CD4-positive, alpha-beta T cell treated with Interleukin-6 at 100 ng/mL for 8 hours (primary cell): ENCODE results near the gene SAMD14.
A peak's percentile ranks its signal among the peaks of the same experiment; 100 is the strongest.

Experiments used
- DNase-seq: peaks from one replicate; pipeline ENCODE4 v3.0.0-alpha.2; 2020; ENCODE audit warnings: mixed read lengths, low spot score

SAMD14 gene

DNA sequence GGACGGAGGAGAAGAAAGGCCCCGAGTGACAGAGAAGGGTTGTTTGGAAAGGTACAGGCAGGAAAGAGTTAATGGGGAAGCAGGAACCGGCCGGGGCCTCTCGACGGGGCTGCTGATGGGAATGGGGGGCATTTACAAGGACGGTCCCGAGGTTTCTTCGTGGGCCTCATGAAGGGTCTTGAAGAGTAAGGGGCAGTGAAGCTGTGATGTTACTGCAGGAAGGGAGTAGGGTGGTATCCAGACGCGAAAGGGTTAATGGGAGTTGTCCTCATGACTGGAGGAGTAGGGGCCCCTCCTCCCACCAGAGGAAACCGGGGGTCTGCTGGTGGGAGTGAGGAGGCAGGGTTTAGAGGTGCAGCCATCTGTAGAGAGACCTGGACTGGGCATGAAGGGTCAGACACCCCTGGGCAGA, 34.3 kb downstream of the SAMD14 start:
- no peak for DNase-seq

DNA sequence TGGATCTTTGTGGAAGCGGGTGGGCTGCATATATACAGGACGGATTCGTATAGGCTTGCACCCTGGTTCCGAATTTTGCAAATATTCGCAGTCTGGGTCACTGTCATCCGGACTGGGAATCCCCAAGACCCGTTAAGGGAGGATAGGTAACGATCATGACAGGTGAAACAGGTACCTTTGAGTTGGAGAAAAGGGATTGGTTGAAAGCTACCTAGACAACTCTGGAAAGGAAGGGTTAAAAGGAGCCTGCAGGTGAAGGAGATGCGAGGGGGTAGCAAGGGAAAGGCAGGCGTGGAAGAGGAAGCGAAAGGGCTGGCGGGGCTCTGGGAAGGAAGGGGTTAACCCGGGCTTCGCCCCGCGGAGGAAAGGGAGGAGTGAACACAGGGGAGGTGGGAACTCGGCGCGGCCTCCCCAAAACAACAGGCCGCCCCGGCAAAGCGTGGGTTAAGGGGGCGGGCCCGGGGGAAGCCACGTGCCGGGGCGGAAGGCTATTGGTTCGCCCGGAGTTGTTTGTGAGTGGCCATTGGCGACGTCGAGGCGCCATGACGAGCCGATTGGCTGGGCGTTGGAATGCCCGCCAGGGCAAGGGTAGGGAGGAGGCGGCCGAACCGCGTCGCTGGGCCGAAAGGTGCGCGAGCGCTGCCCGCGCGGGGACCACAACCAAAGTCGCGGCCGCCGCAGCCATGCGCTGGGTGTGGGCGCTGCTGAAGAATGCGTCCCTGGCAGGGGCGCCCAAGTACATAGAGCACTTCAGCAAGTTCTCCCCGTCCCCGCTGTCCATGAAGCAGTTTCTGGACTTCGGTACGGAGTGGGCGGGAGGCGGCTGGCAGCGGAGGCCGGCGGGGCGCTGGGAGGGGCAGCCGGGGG, 35.0 kb downstream of the SAMD14 start, which contains the start of gene PDK2:
Gene PDK2, plus strand, starts transcription at position 599 of the 867 bp plus-strand sequence. Its CDS starts 85 bp downstream, at position 684.
- DNase-seq: peak; percentile 97

DNA sequence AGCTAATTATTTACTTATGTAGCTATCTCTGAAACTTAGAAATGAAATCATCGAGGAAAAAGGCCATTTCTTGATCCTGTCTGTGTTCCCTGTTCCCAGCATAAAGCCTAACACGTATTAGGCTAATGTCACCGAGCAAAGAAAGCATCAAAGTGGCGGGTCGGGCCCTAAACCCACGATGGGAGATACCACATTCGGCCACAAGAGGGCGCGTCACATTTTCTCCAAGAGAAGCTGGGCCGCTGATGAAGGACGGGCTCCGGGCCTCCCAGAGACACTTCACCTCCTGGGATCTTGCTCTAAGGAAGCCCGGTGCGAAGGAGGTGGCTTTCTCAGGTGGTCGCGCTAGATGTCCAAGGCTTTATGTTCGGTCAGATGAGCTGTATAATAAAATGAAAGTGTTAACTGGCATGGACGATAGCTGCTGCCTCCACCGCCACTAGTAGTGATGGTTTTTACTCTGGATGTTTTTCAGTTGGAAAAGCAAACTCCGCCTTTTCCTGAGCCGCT, 35.7 kb downstream of the SAMD14 start:
- DNase-seq: peak; percentile 85

DNA sequence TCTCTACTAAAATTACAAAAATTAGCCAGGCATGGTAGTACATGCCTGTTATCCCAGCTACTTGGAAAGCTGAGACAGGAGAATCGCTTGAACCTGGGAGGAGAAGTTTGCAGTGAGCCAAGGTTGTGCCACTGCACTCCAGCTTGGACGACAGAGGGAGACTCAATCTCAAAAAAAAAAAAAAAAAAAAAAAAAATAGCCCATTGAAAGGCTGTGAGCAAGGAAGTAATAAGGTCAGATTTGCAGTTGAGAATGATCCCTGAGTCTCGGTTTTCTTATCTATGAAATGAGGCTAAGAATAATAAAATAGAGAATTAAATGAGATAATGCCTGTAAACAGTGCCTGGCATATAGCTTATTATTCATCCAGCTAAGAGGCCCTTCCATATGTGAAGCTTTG, 36.2 kb downstream of the SAMD14 start:
- DNase-seq: no peak

DNA sequence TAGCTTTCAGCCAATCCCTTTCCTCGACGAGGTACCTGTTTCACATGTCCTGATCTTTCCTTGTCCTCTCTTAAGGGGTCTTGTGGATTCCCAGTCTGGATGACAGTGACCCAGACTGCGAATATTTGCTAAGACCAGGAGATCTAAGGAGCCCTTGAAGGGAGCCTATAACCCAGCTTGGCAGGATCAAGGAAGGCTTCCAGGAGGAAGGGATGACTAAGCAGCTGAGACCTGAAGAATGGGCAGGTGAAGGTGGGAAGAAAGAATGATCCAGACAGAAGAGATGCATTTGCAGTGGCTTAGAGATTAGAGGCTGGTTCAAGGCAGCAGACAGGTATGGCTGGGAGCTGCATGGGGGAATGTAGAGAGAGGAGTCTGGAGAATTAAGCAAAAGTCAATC, 36.7 kb downstream of the SAMD14 start:
- no peak for DNase-seq

DNA sequence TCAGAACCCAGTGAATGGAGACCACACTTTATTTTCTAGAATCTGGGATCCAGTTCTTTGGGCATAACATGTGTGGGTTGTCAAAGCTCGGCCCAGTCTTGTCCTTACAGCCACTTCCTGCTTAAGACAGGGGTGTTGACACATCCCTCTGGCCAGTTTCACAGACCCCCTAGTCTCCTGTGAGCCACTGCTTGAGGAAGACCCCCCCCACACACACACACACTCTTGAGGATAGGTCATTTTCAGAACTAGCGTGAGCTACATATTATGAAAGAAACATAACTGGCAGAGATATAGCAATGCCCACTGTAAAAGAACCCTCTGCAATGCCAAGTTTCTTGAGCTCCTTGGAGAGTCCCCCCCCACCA, 38.1 kb downstream of the SAMD14 start:
- DNase-seq: no peak

DNA sequence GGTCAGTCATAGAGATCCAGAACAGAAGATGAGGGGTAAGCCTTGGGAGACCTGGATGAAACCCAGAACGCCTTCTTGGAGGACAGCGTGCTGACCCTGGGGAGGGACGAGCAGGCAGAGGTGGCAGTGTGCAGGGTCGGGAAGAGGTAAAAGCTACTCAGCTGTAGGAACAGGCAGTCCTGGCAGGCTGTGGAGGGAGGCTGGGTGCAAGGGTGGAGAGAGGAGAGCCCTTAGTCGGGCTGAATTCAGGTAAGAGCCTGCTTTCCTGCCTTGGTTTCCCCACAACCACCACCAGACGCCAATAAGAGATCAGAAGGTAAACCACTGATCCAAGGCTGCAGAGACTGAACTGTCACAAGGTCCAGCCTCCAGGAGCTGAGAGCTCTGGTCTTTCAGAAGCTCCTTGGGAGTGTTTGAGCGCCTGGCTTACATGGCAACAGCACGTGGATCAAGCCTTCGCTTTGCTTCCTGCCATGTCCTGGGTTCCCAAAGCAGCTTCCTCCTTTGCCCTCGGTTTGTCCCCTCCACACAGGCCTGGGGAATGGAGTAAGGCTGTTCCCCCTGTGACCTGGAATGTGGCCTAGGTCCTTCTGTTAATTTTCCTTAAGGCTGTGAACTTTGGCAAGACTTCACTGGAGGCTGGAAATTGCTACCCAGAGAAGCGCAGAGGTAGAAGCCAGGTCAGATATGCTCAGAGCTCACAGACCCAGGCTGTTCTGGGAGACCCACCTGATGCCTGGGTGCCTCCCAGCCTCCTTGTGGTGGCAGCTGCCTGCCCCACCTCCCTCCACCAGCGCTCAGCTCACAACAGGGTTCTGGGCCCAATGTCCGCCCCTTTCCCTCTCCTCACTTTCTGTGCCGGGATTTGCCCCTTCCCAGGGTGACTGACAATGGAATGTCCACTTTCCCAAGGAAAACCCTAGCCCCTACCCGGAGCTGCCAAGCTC, 38.7 kb downstream of the SAMD14 start:
- no peak for DNase-seq

DNA sequence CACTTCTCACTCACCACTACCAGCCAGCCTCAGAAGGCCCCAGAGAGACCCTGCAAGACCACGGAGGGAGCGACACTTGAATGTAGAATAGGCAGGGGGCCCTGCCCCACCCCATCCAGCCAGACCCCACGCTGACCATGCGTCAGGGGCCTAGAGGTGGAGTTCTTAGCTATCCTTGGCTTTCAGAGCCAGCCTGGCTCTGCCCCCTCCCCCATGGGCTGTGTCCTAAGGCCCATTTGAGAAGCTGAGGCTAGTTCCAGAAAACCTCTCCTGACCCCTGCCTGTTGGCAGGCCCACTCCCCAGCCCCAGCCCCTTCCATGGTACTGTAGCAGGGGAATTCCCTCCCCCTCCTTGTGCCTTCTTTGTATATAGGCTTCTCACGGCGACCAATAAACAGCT, 39.9 kb downstream of the SAMD14 start:
- no peak for DNase-seq

DNA sequence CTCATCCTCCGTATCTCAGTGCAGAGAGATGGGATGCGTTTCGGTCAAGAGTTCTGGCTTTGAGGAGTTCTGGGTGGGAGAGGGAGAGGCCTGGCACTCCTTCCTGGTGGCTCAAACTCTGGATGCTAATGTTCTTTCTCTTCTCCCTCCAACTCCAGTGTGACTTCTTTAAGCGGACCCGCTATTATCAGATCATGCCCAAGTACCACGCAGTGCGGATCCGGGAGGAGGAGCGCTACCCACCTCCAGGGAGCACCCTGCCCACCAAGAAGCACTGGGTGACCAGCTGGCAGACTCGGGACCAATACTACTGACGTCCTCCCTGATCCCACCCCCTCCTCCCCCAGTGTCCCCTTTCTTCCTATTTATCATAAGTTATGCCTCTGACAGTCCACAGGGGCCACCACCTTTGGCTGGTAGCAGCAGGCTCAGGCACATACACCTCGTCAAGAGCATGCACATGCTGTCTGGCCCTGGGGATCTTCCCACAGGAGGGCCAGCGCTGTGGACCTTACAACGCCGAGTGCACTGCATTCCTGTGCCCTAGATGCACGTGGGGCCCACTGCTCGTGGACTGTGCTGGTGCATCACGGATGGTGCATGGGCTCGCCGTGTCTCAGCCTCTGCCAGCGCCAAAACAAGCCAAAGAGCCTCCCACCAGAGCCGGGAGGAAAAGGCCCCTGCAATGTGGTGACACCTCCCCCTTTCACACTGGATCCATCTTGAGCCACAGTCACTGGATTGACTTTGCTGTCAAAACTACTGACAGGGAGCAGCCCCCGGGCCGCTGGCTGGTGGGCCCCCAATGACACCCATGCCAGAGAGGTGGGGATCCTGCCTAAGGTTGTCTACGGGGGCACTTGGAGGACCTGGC, 40.8 kb downstream of the SAMD14 start:
- DNase-seq: no peak

DNA sequence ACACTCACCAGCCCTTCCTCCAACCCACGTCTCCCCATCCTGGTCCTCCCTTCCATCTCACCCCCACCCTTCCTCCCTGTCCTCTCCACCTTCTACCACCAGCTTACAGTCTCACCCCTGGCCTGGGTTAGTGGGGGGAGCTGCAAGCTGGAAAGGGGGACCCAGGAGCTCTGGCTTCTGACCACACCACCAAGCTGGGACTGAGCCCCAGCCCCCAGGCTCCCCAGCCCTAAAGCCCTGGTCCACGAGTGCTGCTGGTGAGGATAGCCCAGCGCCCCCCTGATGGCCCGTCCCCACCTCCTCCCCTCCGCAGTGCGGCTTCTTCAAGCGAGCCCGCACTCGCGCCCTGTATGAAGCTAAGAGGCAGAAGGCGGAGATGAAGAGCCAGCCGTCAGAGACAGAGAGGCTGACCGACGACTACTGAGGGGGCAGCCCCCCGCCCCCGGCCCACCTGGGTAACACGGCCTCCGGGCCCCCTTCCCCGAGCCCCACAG, 42.0 kb downstream of the SAMD14 start:
- DNase-seq: no peak

DNA sequence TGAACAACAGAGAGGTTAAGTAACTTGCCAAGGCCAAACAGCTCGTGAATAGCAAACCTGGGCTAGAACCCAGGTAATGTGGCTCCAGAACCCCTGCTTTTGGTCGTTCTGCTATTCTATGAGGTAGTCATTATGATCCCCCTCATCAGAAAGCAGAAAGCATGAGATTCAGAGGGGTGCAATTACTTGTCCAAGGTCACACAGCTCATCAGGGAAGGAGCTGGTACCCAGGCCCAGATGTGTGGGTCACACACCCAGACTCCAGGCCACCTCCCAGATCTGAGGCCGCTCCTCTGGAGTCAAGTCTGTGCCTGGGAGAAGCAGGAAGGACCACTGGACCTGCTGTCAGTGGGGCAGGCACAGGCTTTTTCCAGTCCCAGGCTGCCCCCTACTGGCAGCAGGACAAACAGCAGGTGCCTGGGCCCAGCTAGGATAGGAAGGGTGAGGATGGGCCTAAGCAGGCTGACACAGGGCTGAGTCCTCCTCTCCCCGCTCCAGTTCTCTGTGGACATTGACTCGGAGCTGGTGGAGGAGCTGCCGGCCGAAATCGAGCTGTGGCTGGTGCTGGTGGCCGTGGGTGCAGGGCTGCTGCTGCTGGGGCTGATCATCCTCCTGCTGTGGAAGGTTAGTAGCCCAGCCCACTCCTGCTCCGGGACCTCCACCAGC, 42.6 kb downstream of the SAMD14 start:
- peak; percentile 72 for DNase-seq

DNA sequence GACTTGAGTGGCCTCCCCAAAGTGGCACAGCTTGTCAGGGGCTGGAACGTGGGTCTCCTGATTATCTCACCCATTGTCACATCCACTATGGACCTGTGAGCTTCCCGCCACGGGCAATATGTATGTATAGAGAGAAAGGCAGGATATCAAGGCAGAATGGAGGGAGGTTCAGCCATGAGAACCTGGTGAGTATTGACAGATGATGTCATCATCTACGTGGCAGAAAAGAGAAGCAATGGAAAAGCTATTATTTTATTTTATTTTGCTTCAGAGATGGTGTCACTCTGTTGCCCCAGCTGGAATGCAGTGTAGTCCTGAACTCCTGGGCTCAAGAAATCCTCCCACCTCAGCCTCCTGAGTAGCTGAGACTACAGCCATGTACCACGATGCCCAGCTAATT, 48.2 kb downstream of the SAMD14 start:
- no peak for DNase-seq

DNA sequence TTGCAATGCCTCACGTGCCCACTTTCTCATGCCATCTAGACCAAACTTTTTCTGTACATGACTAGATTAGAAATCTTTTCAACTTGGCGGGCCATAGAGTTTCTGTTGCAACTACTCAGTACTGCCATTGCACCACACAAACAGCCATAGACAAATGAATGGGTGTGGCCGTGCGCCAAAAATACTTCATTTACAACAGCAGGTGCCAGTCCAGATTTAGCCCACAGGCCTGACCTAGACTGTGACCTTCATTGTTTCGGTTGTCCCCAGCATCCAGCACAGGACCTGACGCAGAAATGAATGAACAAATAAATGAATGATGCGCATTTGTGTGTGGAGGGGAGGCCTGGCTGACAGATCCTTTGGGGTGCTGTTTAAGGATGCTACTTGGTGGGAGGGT, 49.1 kb downstream of the SAMD14 start:
- no peak for DNase-seq

DNA sequence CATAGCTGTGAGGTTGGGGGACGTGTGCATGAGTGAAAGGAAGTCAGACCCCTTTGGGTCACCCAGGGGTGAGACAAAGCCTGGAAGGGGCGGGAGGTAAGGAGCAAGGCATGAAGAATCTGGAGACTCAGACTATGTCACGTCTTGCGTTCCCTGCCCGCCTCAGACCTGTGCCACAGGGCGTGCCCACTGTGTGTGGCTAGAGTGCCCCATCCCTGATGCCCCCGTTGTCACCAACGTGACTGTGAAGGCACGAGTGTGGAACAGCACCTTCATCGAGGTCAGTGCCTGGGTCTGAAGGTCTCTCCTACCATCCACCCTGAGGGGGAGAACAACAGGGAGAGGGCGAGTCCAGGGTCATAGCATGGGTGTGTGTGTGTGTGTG, 49.9 kb downstream of the SAMD14 start:
- no peak for DNase-seq

DNA sequence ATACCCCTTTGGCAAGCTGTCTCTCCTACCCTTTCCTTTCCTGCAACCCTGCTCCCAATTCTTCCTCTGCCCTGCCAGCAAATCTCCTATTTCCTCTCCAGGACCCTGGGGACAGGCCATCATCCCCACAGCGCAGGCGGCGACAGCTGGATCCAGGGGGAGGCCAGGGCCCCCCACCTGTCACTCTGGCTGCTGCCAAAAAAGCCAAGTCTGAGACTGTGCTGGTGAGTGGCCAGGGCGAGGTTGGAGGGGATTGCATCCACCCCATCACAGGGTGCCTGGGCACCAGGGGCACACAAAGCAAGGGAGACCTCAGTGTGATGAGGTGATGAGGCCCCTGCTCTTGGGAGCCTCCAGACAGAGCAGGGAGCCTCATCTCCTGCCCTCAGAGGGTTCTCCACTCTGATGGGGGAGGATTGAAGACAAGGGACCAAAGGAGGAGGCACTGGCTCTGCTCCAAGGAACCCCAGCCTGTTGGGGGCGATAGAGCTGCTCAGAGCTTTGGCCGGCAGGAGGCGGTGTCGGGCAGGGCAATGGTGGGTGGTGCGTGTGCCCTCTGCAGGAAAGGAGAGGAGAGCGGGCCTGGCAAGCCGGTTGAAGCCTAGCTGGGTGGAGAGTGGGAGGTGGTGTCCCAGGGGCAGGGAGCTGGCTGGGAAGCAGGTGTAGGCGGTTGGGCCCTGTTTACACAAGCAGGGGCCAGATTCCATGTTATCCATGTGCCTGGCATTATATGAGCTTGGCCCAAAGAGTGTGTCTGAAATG, 50.4 kb downstream of the SAMD14 start:
- DNase-seq: no peak

DNA sequence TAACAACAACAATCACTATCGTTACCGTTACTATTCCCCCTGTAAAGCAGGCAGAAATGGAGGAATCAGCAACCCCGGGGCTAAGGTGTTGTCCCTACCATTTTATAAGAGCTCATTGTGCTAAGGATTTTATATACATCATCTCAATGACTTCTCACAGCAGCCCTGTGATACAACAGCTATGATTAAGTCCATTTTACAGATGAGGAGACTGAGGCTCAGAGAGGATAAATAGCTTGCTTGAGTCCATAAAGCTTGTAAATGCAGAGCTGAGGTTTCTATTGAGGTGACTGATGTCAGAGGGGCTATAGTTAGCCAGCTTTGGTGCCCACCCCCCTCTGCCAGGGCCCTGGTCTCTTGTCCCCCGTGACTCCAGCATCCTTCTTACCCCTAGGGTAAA, 51.5 kb downstream of the SAMD14 start:
- DNase-seq: no peak

DNA sequence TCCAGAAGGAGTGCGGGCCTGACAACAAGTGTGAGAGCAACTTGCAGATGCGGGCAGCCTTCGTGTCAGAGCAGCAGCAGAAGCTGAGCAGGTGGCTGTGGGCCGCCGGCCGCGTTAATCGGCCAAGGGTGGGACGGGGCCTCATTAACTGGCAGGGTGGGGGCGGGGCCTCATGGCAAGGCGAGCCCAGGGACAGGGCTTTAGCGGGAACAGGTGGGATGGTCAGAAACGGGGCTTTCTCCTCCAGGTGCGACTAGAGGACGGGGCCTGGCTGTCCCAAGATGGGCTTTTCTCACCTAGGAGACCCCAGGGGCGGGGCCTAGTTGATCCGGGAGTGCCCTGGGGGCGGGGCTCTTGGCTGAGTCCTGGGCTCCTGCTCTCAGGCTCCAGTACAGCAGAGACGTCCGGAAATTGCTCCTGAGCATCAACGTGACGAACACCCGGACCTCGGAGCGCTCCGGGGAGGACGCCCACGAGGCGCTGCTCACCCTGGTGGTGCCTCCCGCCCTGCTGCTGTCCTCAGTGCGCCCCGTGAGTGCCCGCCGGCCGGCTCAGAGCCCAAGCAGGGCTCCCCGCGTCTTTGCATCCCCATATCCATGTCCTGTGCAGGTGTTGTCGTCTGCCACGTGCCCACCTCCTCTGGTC, 53.2 kb downstream of the SAMD14 start:
- DNase-seq: no peak

DNA sequence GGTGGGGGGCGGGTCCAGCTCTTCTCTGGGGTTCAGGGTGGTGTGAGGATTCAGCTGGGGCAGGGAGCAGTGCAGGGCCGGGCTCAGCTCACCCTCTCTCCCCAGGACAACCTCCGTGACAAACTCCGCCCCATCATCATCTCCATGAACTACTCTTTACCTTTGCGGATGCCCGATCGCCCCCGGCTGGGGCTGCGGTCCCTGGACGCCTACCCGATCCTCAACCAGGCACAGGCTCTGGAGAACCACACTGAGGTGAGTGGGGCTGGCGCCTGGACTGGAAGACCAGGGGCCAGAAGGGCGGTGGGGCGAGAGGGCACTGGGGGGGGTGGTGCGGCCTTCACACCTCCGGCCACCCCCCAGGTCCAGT, 53.8 kb downstream of the SAMD14 start:
- no peak for DNase-seq

DNA sequence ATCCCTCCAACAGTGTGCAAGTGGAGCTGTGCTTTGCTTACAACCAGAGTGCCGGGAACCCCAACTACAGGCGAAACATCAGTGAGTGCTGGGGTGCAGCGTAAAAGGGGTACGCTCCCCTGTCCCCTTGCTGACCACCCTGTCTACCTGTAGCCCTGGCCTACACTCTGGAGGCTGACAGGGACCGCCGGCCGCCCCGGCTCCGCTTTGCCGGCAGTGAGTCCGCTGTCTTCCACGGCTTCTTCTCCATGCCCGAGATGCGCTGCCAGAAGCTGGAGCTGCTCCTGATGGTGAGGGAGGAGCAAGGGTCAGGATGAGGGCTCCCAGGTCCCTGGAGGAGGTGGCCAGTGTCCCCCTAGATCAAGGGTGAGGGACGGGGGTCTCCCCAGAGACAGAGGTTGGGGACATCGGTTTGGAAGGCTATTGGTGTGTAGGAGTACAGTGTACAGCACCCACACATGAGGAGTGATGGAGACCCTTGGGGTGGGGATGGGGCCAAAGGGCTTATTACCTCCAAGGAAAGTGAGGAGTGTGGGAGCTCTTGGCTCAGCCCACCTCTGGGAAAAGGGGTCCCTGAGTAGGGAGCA, 54.4 kb downstream of the SAMD14 start:
- no peak for DNase-seq
